ENCODE data around the gene CHD1.

DNA sequence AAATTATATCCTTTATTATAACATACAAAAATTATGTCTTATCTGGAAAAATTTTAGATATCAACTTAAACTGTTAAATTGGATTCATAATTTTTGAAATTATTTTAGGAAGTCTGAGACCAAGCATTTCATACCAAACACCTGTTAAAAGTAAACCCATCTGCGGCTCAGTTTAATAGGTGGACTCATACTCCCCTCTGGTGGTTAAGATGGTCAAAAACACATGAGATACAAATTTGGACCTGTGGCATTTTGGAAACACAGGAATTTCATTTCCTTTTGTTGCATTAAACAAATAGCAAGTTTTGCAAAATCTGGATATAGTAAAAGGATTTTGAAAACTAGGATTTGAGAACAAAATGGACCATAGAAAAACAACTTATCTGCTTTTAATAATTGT lies 101.6 kb downstream of the CHD1 start:
- TF ChIP-seq GATA3 (IDR thresholded peaks at IDR 0.05; ENCODE audit: low read depth, low read length) (no peak), GATA2 (IDR thresholded peaks at IDR 0.05; ENCODE audit: low read depth, low read length) (no peak)

Measured in SH-SY5Y (cell line).